HepG2 (cell line): Measurements from ENCODE around the gene RAET1E. TPM values are rescaled to one million over a fixed set of nuclear protein-coding genes. Genes with fewer than 3 reads are reported as not detected.

Source experiments
- CHD4 ChIP-seq: fragments of 200-600 bp; sonication (generic); IDR thresholded peaks from 2 replicates; pipeline ENCODE4 v1.7.0; 2017; ENCODE audit warnings: mild to moderate bottlenecking, low read length, borderline replicate concordance
- FOSL1 ChIP-seq: sonication (generic); formaldehyde crosslinking; IDR thresholded peaks from 2 replicates; pipeline ENCODE4 v1.9.0; 2021; ENCODE audit warnings: missing genetic modification reagents, borderline replicate concordance
- FOXA1 ChIP-seq, 2 experiments: fragments of 450-650 bp in 1 of 2; sonication (generic) in 1 of 2; formaldehyde crosslinking in 1 of 2; IDR thresholded peaks; 2 replicates each; pipeline versions ENCODE4 v1.4.0 to v1.6.1; 2016 to 2020; ENCODE audit warnings: missing genetic modification reagents in 1 of 2
- FUBP1 ChIP-seq: sonication (generic); formaldehyde crosslinking; IDR thresholded peaks from 2 replicates; pipeline ENCODE4 v1.5.1; 2020; ENCODE audit warnings: missing genetic modification reagents, mild to moderate bottlenecking, borderline replicate concordance
- GTF3A ChIP-seq: sonication (generic); formaldehyde crosslinking; conservative IDR thresholded peaks from 2 replicates; pipeline ENCODE4 v1.4.0; 2020; ENCODE audit warnings: mild to moderate bottlenecking, missing genetic modification reagents
- MLX ChIP-seq: IDR thresholded peaks from 2 replicates; pipeline ENCODE4 v1.6.1; 2016
- MTF2 ChIP-seq: sonication (generic); formaldehyde crosslinking; IDR thresholded peaks from 2 replicates; pipeline ENCODE4 v1.5.0; 2020; ENCODE audit warnings: missing genetic modification reagents, borderline replicate concordance
- NKX3-1 ChIP-seq: sonication (generic); formaldehyde crosslinking; IDR thresholded peaks from 2 replicates; pipeline ENCODE4 v1.5.0; 2020; ENCODE audit warnings: missing genetic modification reagents
- PPARG ChIP-seq: conservative IDR thresholded peaks from 2 replicates; pipeline ENCODE4 v1.6.1; 2016; ENCODE audit warnings: missing biosample characterization, missing genetic modification reagents
- RNF2 ChIP-seq: fragments of 450-650 bp; conservative IDR thresholded peaks from 2 replicates; pipeline ENCODE4 v1.6.1; 2016; ENCODE audit warnings: low read depth
- SP2 ChIP-seq: sonication (generic); formaldehyde crosslinking; IDR thresholded peaks from 2 replicates; pipeline ENCODE4 v1.5.1; 2020; ENCODE audit warnings: mild to moderate bottlenecking, missing genetic modification reagents
- YEATS2 ChIP-seq: sonication (generic); formaldehyde crosslinking; IDR thresholded peaks from 2 replicates; pipeline ENCODE4 v1.4.0; 2020; ENCODE audit warnings: missing genetic modification reagents, borderline replicate concordance
- ZNF260 ChIP-seq: sonication (generic); formaldehyde crosslinking; IDR thresholded peaks from 2 replicates; pipeline ENCODE4 v1.4.0; 2020; ENCODE audit warnings: missing genetic modification reagents, low read depth, mild to moderate bottlenecking, borderline replicate concordance
- ZNF263 ChIP-seq: sonication (generic); formaldehyde crosslinking; IDR thresholded peaks from 2 replicates; pipeline ENCODE4 v1.4.0; 2020; ENCODE audit warnings: missing genetic modification reagents
- ZNF678 ChIP-seq: sonication (generic); formaldehyde crosslinking; IDR thresholded peaks from 2 replicates; pipeline ENCODE4 v1.4.0; 2020; ENCODE audit warnings: mild to moderate bottlenecking, missing genetic modification reagents
- ZNF687 ChIP-seq: sonication (generic); formaldehyde crosslinking; IDR thresholded peaks from 2 replicates; pipeline ENCODE4 v1.5.1; 2020; ENCODE audit warnings: mild to moderate bottlenecking, missing genetic modification reagents, moderate library complexity
- ZSCAN22 ChIP-seq: sonication (generic); formaldehyde crosslinking; IDR thresholded peaks from 2 replicates; pipeline ENCODE4 v1.4.0; 2020; ENCODE audit warnings: mild to moderate bottlenecking, missing genetic modification reagents
- polyA plus RNA-seq, 8 experiments: library from polyadenylated mRNA; depleted of rRNA in 3 of 8; stranded (reverse) in 7 of 8; unstranded in 1 of 8; fragments of >200 nt; fragmentation: Illumina TruSeq in 4 of 8; extraction: Trizol in 4 of 8; gene quantifications; 2 replicates each; pipeline versions ENCODE4 v1.2.1 to v1.2.3, GENCODE V29; 2011 to 2016; ENCODE audit warnings: low read depth in 4 of 8, missing spikeins in 1 of 8, mixed read lengths in 1 of 8; ENCODE audit not compliant: insufficient read depth in 1 of 8
- total RNA-seq, 5 experiments: library from RNA; depleted of rRNA; stranded (reverse); fragments of >200 nt; fragmentation: Illumina TruSeq; extraction: Trizol; gene quantifications; 2 replicates each; pipeline ENCODE4 v1.2.3, GENCODE V29; 2016; ENCODE audit warnings: low read depth in 1 of 5
- TF ChIP-seq, protein P1 (sequence below): sonication (generic); formaldehyde crosslinking; IDR thresholded peaks from 2 replicates; pipeline ENCODE4 v1.4.0; 2020; ENCODE audit warnings: missing genetic modification reagents, borderline replicate concordance
- TF ChIP-seq, protein P2 (sequence below): sonication (generic); formaldehyde crosslinking; IDR thresholded peaks from 2 replicates; pipeline ENCODE4 v1.8.0; 2022; ENCODE audit warnings: missing genetic modification reagents, mild to moderate bottlenecking, inconsistent platforms, borderline replicate concordance

RAET1E gene
- total and polyA plus RNA-seq, 2 of the 13 experiments (the other 11 are each of a cell fraction or from before 2014, with no cell fraction given): not detected

- TF ChIP-seq FUBP1: no peak
- peak; percentile 42; the same call in 1 of the 2 replicates for TF ChIP-seq ZNF263 (CRISPR knock-in tag)
- TF ChIP-seq SP2 (CRISPR knock-in tag): peak; percentile 28; the same call in 1 of the 2 replicates
- TF ChIP-seq MTF2 (CRISPR knock-in tag): no peak
- no peak for TF ChIP-seq ZSCAN22 (CRISPR knock-in tag)
- TF ChIP-seq GTF3A: no peak
- peak; percentile 75 for TF ChIP-seq PPARG (CRISPR knock-in tag)
- no peak for TF ChIP-seq ZNF260 (CRISPR knock-in tag)
- TF ChIP-seq MLX (CRISPR knock-in tag): no peak
- TF ChIP-seq RNF2: peak; percentile 75
- no peak for TF ChIP-seq FOXA1 (IDR thresholded peaks at IDR 0.05)
- peak; percentile 11 for TF ChIP-seq FOXA1 (CRISPR knock-in tag; IDR thresholded peaks at IDR 0.05)
- TF ChIP-seq NKX3-1 (CRISPR knock-in tag): no peak
- TF ChIP-seq, protein P1, sequence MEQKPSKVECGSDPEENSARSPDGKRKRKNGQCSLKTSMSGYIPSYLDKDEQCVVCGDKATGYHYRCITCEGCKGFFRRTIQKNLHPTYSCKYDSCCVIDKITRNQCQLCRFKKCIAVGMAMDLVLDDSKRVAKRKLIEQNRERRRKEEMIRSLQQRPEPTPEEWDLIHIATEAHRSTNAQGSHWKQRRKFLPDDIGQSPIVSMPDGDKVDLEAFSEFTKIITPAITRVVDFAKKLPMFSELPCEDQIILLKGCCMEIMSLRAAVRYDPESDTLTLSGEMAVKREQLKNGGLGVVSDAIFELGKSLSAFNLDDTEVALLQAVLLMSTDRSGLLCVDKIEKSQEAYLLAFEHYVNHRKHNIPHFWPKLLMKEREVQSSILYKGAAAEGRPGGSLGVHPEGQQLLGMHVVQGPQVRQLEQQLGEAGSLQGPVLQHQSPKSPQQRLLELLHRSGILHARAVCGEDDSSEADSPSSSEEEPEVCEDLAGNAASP (CRISPR knock-in tag): peak; percentile 13; the same call in 1 of the 2 replicates
- TF ChIP-seq FOSL1: no peak
- TF ChIP-seq ZNF687 (CRISPR knock-in tag): peak; percentile 81
- TF ChIP-seq ZNF678 (CRISPR knock-in tag): peak; percentile 24; the same call in 1 of the 2 replicates
- TF ChIP-seq, protein P2, sequence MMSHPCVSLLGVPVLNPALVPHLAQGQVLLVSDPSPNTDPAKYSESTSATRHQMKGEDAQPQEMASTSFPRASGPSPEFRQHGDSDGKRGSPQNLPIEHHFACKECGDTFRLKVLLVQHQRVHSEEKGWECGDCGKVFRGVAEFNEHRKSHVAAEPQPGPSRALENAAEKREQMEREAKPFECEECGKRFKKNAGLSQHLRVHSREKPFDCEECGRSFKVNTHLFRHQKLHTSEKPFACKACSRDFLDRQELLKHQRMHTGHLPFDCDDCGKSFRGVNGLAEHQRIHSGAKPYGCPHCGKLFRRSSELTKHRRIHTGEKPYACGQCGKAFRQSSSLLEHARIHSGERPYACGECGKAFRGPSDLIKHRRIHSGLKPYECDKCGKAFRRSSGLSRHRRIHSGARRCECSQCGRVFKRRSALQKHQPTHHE (CRISPR knock-in tag): peak; percentile 39; the same call in 1 of the 2 replicates
- no peak for TF ChIP-seq CHD4
- 0 out of 2 replicates have a peak, but pooled peaks have one; percentile 22 for TF ChIP-seq YEATS2
Measured at GRCh38 chr6:149863698-149864577, 34.0 kb downstream of the RAET1E start, which contains the start of gene LRP11 (continued).
